Activated CD4-positive, alpha-beta T cell treated with anti-CD3 and anti-CD28 coated beads for 36 hours (primary cell): ENCODE measurements around the gene LPIN2. TPM values are rescaled to one million over a fixed set of nuclear protein-coding genes. Genes with fewer than 3 reads are reported as not detected.
A peak's percentile ranks its signal among the peaks of the same experiment; 100 is the strongest.

ENCODE experiments used
- ATAC-seq: fragments of 200-7000 bp; cut with Tn5 transposase; one replicate; pipeline ENCODE4 v1.10.0; 2021; ENCODE audit warnings: mild to moderate bottlenecking, moderate library complexity
- CTCF ChIA-PET: fragments of 350-600 bp; sonication (Branson Sonifier 250); formaldehyde crosslinking; loops from one replicate; lab custom pipeline; 2021; ENCODE audit warnings: antibody characterized with exemption; lab: Charles Lee
- POLR2A ChIA-PET: fragments of 350-600 bp; sonication (Branson Sonifier 250); formaldehyde crosslinking; loops from one replicate; lab custom pipeline; 2021; ENCODE audit warnings: antibody characterized with exemption, inconsistent platforms; lab: Charles Lee
- DNase-seq: peaks from one replicate; pipeline ENCODE4 v3.0.0-alpha.2; 2020
- H3K27ac Mint-ChIP-seq: one replicate; pipeline ENCODE4 v1.8.0; 2021; ENCODE audit warnings: mixed read lengths
- H3K27me3 Mint-ChIP-seq: one replicate; pipeline ENCODE4 v1.8.0; 2021; ENCODE audit warnings: mixed read lengths
- H3K36me3 Mint-ChIP-seq: one replicate; pipeline ENCODE4 v1.8.0; 2021; ENCODE audit warnings: low read depth, mixed read lengths
- H3K4me1 Mint-ChIP-seq: one replicate; pipeline ENCODE4 v1.8.0; 2021; ENCODE audit warnings: mixed read lengths
- H3K4me3 Mint-ChIP-seq: one replicate; pipeline ENCODE4 v1.8.0; 2021; ENCODE audit warnings: mild to moderate bottlenecking, moderate library complexity, mixed read lengths
- H3K9me3 Mint-ChIP-seq: one replicate; pipeline ENCODE4 v1.8.0; 2021; ENCODE audit warnings: low read depth, mixed read lengths
- intact Hi-C, 2 experiments: fragments of 100-400 bp; cut with DNase I in 1 of 2; cut with micrococcal nuclease in 1 of 2; formaldehyde crosslinking; loops; one replicate each; pipeline versions ENCODE4 v1.14.2 to v1.15.1; 2022 to 2024; cut with DNase I, micrococcal nuclease
- total RNA-seq, 2 experiments: library from RNA; stranded (reverse); gene quantifications; one replicate each; pipeline ENCODE4 v1.2.3, GENCODE V29; 2021

Gene LPIN2
- total RNA-seq, 2 experiments from 2014 or later, result 82.6 to 95.3 TPM

DNA sequence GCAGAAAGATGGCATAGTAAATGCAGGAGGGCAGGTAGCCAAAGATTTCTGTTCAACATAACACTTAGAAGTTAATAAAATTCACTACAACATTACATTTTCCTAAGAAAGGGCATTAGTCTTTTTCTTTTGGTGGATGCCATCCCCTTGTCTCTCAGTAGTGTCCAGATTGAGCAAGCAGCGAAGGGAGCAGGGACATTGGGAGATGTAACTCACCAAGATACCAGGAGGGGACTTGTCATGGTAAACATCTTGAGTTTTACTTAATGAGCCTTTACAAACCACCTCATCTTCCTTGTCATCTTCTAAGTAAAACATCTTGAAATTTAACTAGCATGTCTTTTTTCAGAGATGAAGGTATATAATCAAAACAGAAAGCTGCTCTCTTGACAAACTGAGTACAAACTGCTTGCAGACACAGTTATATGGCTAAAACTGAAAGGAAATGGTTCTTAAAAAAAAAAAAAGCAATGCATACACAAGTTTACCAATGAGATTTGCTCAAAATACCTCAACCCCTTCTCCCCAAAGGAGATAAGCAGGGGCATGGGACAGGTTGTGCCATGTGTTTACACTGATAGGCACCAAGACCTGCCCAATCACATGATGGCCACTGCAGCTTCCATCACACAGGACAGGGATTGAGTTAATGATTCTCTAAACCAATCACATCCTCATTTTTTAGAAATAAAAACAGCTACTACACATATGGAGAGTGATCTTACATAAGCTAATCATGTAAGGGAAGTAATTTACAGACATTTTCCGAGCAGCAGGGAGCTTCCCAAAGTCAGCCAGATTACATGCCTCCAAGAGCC lies 30.3 kb downstream of the LPIN2 start:
- peaks cover 77% of the 10 kb centered on the region for H3K4me1 Mint-ChIP-seq
- peak; percentile 56 for DNase-seq
- ATAC-seq, result peak; percentile 40
- H3K4me3 Mint-ChIP-seq, result peak overlapping the region; percentile 74
- POLR2A ChIA-PET, result interaction anchor here (0.7 to 1.5 kb wide), 4 partner anchors 12 to 32 kb away, joined by 3 to 5 read pairs (median 4); no protein-coding TSS in a partner anchor
- H3K9me3 Mint-ChIP-seq, result no peaks in the 10 kb centered on the region
- H3K36me3 Mint-ChIP-seq, result peaks cover 38% of the 10 kb centered on the region
- H3K27me3 Mint-ChIP-seq, result no peaks in the 10 kb centered on the region
- intact Hi-C loops, result loop anchor here in 1 of 2 experiments (5.0 kb wide), 2 partner anchors 135 to 615 kb away; partner anchors contain the start of gene EMILIN2
- peak overlapping the region; percentile 98 for H3K27ac Mint-ChIP-seq
- CTCF ChIA-PET, result interaction anchor here (0.6 to 8.5 kb wide), 17 partner anchors 10 to 254 kb away, joined by 3 to 158 read pairs (median 4); no protein-coding TSS in a partner anchor

DNA sequence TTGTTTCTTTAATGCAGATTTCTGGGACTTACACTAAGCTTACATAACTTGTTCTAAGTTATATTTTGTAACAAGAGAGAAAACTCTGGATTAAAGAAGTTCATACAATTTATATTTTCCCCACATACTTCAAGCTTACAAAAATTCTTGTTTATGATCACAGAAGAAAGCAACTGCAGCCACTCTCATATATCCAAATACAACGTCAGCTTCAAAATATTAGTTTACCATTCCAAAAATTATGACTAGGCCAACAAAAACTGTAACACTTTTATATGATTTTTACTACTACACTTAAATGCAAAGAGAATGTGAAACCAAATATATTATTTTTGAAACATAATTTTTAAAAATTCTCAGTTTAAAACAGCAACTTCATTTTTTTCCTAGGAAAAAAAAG lies 30.9 kb downstream of the LPIN2 start:
- intact Hi-C loops, result loop anchor here in 1 of 2 experiments (5.0 kb wide), 2 partner anchors 135 to 615 kb away; partner anchors contain the start of gene EMILIN2
- no peaks in the 10 kb centered on the region for H3K27me3 Mint-ChIP-seq
- POLR2A ChIA-PET, result interaction anchor here (0.7 to 1.5 kb wide), 3 partner anchors 11 to 33 kb away, joined by 3 to 5 read pairs (median 4); no protein-coding TSS in a partner anchor
- CTCF ChIA-PET, result interaction anchor here (0.7 to 8.5 kb wide), 10 partner anchors 12 to 163 kb away, joined by 3 to 158 read pairs (median 4); no protein-coding TSS in a partner anchor
- H3K4me3 Mint-ChIP-seq, result peak overlapping the region; percentile 74
- ATAC-seq, result no peak
- no peak for DNase-seq
- no peaks in the 10 kb centered on the region for H3K9me3 Mint-ChIP-seq
- H3K36me3 Mint-ChIP-seq, result peaks cover 39% of the 10 kb centered on the region
- peaks cover 81% of the 10 kb centered on the region for H3K4me1 Mint-ChIP-seq
- H3K27ac Mint-ChIP-seq, result peak overlapping the region; percentile 98

DNA sequence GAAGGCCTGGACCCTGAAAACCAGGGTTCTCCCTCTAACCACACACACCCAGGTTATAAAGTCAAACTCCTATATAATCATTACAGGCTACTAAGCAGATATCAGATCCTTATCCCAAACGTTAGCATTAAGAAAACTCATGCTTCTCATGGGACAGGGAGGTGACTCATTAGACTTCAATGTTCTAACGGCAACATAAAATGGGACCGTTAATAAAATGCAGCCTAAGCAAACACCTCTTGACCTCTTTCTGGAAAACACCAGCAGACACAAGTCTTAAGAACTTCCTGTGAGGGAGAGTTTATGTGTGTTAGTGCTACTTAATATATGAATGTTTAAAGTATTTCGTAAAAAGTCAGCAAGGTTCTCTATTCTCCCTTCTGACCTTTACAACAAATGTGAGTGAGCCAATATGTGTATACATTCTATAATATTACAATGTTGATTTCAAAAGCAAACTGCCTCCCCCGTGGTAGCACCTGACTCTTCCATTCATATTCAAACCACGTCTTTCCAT lies 31.7 kb downstream of the LPIN2 start:
- peaks cover 43% of the 10 kb centered on the region for H3K36me3 Mint-ChIP-seq
- ATAC-seq (peak; percentile 48), DNase-seq (peak; percentile 51)
- CTCF ChIA-PET, result interaction anchor here (0.8 to 8.5 kb wide), 11 partner anchors 12 to 170 kb away, joined by 3 to 158 read pairs (median 10); no protein-coding TSS in a partner anchor
- H3K4me1 Mint-ChIP-seq, result peaks cover 88% of the 10 kb centered on the region
- H3K27ac Mint-ChIP-seq, result peak overlapping the region; percentile 98
- no peaks in the 10 kb centered on the region for H3K27me3 Mint-ChIP-seq
- POLR2A ChIA-PET, result interaction anchor here (1.0 to 4.5 kb wide), 4 partner anchors 11 to 20 kb away, joined by 6 to 40 read pairs (median 7); no protein-coding TSS in a partner anchor
- H3K4me3 Mint-ChIP-seq, result peak overlapping the region; percentile 74
- intact Hi-C loops, result loop anchor here (1.0 to 5.0 kb wide), 8 partner anchors 9 to 616 kb away; partner anchors contain the start of genes MYL12A (in 2 of the 2) and EMILIN2 (in 1 of the 2)
- H3K9me3 Mint-ChIP-seq, result no peaks in the 10 kb centered on the region

DNA sequence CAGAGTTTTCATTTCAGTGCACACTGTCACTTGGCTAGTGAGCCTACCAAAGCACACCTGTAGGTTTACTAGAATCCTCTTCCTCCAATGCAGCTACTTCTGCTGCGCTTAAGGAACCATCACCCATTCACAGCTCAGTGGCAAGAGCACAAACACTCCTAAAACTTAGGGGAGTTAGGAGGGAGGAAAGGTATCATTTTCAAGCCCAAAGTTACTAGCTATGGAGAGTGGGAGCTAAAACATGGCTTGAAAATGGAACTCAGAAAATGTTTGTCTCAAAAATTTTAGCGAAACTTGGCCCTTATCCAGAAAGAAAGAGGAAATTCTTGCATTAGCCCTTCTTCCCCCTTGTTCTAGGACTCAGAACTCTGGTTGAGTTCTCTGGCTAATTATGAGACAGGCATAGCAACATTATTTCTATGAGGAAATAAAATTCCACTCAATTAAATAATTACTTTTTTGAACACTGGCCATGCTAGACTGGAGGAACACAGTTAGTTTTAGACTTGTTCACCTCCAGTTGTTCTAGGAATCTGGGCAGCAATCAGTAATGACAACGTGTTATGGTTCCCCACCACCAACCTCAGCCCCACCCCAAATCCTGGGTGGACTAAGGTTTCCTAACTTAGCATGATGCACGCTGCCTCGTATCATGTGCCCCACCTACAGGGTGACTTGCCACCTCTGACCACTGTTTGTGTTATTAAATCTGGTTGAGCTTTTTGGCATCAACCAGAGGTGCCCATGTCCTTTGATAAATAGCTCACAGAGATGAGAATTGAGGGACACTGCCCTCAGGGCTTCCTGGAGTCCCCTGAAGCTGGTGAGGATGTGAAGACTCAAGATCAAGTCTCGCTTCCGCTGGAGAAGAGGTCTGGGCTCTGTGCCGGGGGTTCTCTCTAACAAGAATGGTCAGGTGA lies 32.8 kb downstream of the LPIN2 start:
- Mint-ChIP-seq H3K4me3 (peak overlapping the region; percentile 74), H3K27me3 (no peaks in the 10 kb centered on the region), H3K36me3 (peaks cover 50% of the 10 kb centered on the region), H3K4me1 (peaks cover 86% of the 10 kb centered on the region), H3K9me3 (no peaks in the 10 kb centered on the region), H3K27ac (peak overlapping the region; percentile 98)
- ATAC-seq, result peak; percentile 7
- intact Hi-C loops, result loop anchor here (2.0 to 5.0 kb wide), 4 partner anchors 133 to 617 kb away; partner anchors contain the start of genes EMILIN2 (in 1 of the 2) and MYL12A (in 1 of the 2)
- ChIA-PET POLR2A (interaction anchor here (1.0 to 4.5 kb wide), 4 partner anchors 10 to 18 kb away, joined by 6 to 40 read pairs (median 7); no protein-coding TSS in a partner anchor), CTCF (interaction anchor here (0.7 to 5.1 kb wide), 10 partner anchors 11 to 171 kb away, joined by 3 to 44 read pairs (median 5); no protein-coding TSS in a partner anchor)
- DNase-seq, result peak; percentile 56

DNA sequence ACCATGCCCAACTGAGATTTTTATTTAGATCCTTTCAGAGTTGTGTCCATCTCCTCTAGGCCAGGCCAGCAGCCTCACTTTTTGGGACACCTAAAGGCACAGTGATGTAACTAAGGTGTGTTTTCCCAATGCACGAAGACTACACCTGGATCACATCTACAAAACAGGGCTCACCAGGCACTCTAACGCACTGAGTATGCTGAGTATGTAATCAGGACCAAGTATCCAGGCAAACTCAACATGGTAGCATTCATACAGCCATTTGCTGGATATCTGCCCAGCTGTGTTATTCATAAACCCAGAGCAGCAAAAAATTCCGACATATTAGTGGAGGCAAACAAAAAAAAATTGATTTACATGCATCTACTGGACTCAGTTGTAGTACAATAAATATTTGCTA lies 33.8 kb downstream of the LPIN2 start:
- peak overlapping the region; percentile 74 for H3K4me3 Mint-ChIP-seq
- peak overlapping the region; percentile 98 for H3K27ac Mint-ChIP-seq
- CTCF ChIA-PET, result interaction anchor here (0.8 to 5.1 kb wide), 6 partner anchors 10 to 172 kb away, joined by 3 to 44 read pairs (median 8); no protein-coding TSS in a partner anchor
- ATAC-seq, result no peak
- POLR2A ChIA-PET, result interaction anchor here (0.5 to 4.5 kb wide), 5 partner anchors 11 to 472 kb away, joined by 3 to 40 read pairs (median 6); no protein-coding TSS in a partner anchor
- H3K27me3 Mint-ChIP-seq, result no peaks in the 10 kb centered on the region
- H3K9me3 Mint-ChIP-seq, result no peaks in the 10 kb centered on the region
- no peak for DNase-seq
- H3K4me1 Mint-ChIP-seq, result peaks cover 85% of the 10 kb centered on the region
- H3K36me3 Mint-ChIP-seq, result peaks cover 58% of the 10 kb centered on the region
- intact Hi-C loops, result loop anchor here in 1 of 2 experiments (5.0 kb wide), 1 partner anchor 613 kb away; no protein-coding TSS in a partner anchor

DNA sequence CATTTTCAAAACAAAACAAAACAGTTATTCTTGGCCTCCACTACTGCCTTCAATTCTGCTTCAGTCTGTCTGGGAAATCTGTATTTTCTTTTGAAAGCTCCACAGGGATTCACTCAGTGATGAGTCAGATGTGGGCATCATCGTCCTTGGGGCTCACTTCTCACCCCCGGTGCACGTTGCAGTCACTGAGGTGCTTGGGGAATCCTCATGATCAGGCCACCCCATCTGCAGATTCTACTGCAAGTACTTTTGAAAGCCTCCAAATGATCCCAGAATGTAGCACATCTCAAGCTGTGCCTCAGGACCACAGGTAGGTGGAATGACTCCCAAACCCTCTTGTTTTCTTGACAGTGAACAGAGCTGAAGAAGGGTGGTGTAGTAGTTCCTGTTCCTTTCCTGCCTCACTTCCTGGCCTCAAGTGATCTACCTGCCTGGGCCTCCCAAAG lies 34.3 kb downstream of the LPIN2 start:
- POLR2A ChIA-PET, result interaction anchor here (0.5 to 4.5 kb wide), 4 partner anchors 10 to 473 kb away, joined by 3 to 40 read pairs (median 9); no protein-coding TSS in a partner anchor
- intact Hi-C loops, result loop anchor here in 1 of 2 experiments (1.0 to 5.0 kb wide), 3 partner anchors 9 to 614 kb away; no protein-coding TSS in a partner anchor
- H3K36me3 Mint-ChIP-seq, result peaks cover 55% of the 10 kb centered on the region
- no peaks in the 10 kb centered on the region for H3K9me3 Mint-ChIP-seq
- ATAC-seq, result peak; percentile 27
- CTCF ChIA-PET, result interaction anchor here (1.0 to 5.1 kb wide), 4 partner anchors 10 to 24 kb away, joined by 3 to 44 read pairs (median 23); no protein-coding TSS in a partner anchor
- peak overlapping the region; percentile 74 for H3K4me3 Mint-ChIP-seq
- DNase-seq, result peak; percentile 72
- H3K27ac Mint-ChIP-seq, result peak overlapping the region; percentile 98
- H3K4me1 Mint-ChIP-seq, result peaks cover 83% of the 10 kb centered on the region
- H3K27me3 Mint-ChIP-seq, result no peaks in the 10 kb centered on the region

DNA sequence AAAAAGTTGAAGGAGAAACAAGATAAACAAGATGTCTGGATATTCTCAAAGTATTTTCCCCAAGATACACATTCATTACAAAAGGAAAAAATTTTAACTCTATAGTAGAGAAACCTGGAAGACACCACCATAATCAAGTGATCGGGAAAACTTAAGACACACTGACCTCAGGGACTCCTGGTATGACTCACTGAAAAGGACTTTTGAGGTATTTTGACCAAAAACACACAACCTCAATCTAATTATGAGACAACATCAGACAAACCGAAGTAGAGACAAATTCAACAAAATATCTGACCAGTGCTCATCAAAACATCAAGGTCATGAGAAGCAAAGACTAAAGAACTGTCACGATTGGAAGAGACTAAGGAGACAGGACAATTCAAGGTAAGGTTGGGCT lies 34.7 kb downstream of the LPIN2 start:
- Mint-ChIP-seq H3K27me3 (no peaks in the 10 kb centered on the region), H3K9me3 (no peaks in the 10 kb centered on the region), H3K4me3 (peak overlapping the region; percentile 74), H3K4me1 (peaks cover 84% of the 10 kb centered on the region), H3K27ac (peak overlapping the region; percentile 98), H3K36me3 (peaks cover 59% of the 10 kb centered on the region)
- ChIA-PET POLR2A (interaction anchor here (1.0 to 4.5 kb wide), 3 partner anchors 10 to 17 kb away, joined by 3 to 40 read pairs (median 14); no protein-coding TSS in a partner anchor), CTCF (interaction anchor here (2.4 to 5.1 kb wide), 3 partner anchors 7 to 17 kb away, joined by 6 to 44 read pairs (median 41); no protein-coding TSS in a partner anchor)
- ATAC-seq (no peak), DNase-seq (no peak)
- intact Hi-C loops, result loop anchor here in 1 of 2 experiments (1.0 to 5.0 kb wide), 3 partner anchors 9 to 614 kb away; no protein-coding TSS in a partner anchor

DNA sequence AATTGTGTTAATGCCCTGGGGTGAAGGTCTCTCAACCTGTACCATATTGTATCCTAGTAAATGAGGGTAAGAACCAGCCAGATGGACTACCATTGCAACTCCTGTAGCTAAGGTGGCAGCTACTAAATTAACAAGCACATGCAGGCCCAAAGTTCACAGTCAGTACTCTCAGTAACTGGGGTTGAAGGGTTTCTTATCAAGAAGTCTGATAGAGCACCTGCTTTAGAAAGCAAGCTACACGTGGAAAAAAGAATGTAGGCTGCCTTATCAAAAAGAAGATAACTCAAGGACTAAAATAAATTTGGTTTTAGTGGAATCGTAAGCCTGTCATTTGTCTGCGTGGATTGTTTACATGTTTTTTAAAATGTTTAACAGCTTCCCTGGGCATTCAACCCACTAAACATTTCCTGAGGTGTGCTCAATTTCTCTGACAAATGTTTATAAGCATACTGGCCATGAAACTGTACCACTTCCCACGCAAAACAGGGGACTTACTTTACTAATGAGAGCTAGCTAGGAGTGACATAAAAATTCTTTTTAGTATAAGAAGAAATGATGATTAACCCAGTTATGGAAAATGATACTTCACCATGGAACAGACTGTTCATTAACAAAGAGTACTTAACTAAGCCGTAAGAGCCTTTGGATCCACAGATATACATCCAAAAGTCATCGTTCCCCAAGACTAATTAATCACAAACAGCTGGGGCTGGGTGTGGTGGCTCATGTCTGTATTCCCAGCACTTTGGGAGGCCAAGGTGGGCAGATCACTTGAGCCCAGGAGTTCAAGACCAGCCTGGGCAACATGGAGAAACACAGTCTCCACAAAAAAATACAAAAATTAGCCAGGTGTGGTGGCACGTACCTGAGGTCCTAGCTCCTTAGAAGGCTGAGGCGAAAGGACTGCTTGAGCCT lies 36.5 kb downstream of the LPIN2 start:
- peak overlapping the region; percentile 98 for H3K27ac Mint-ChIP-seq
- peak overlapping the region; percentile 74 for H3K4me3 Mint-ChIP-seq
- ChIA-PET POLR2A (interaction anchor here (0.7 to 4.5 kb wide), 5 partner anchors 8 to 36 kb away, joined by 3 to 40 read pairs (median 7); no protein-coding TSS in a partner anchor), CTCF (interaction anchor here (0.7 to 5.1 kb wide), 13 partner anchors 7 to 609 kb away, joined by 3 to 41 read pairs (median 5); no protein-coding TSS in a partner anchor)
- ATAC-seq (no peak), DNase-seq (no peak)
- H3K9me3 Mint-ChIP-seq, result no peaks in the 10 kb centered on the region
- H3K27me3 Mint-ChIP-seq, result no peaks in the 10 kb centered on the region
- peaks cover 89% of the 10 kb centered on the region for H3K4me1 Mint-ChIP-seq
- peaks cover 64% of the 10 kb centered on the region for H3K36me3 Mint-ChIP-seq
- intact Hi-C loops, result loop anchor here in 1 of 2 experiments (5.0 kb wide), 1 partner anchor 616 kb away; no protein-coding TSS in a partner anchor
